ENCODE measurements around the gene CCDC112.

- no peak for TF ChIP-seq POLR2A (IDR thresholded peaks at IDR 0.05)
- TF ChIP-seq EP300 (IDR thresholded peaks at IDR 0.05): no peak
- no peak for TF ChIP-seq POLR2AphosphoS5 (IDR thresholded peaks at IDR 0.05)
Observed at GRCh38 chr5:115241881-115242642, 54.4 kb downstream of the CCDC112 start.
